GM19328 (cell line): ENCODE data around the gene PCSK1N.
"Not testable (repeated sequence)": the region's sequence is repeated elsewhere in the genome, so short reads cannot be mapped to it uniquely, and the experiment has no call there.

Experiments
- ATAC-seq: cut with Tn5 transposase; IDR thresholded peaks from one replicate; pipeline ENCODE4 v1.9.1; 2021; ENCODE audit warnings: mild to moderate bottlenecking, moderate library complexity; ENCODE audit not compliant: unreplicated experiment

PCSK1N gene, protein sequence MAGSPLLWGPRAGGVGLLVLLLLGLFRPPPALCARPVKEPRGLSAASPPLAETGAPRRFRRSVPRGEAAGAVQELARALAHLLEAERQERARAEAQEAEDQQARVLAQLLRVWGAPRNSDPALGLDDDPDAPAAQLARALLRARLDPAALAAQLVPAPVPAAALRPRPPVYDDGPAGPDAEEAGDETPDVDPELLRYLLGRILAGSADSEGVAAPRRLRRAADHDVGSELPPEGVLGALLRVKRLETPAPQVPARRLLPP

DNA sequence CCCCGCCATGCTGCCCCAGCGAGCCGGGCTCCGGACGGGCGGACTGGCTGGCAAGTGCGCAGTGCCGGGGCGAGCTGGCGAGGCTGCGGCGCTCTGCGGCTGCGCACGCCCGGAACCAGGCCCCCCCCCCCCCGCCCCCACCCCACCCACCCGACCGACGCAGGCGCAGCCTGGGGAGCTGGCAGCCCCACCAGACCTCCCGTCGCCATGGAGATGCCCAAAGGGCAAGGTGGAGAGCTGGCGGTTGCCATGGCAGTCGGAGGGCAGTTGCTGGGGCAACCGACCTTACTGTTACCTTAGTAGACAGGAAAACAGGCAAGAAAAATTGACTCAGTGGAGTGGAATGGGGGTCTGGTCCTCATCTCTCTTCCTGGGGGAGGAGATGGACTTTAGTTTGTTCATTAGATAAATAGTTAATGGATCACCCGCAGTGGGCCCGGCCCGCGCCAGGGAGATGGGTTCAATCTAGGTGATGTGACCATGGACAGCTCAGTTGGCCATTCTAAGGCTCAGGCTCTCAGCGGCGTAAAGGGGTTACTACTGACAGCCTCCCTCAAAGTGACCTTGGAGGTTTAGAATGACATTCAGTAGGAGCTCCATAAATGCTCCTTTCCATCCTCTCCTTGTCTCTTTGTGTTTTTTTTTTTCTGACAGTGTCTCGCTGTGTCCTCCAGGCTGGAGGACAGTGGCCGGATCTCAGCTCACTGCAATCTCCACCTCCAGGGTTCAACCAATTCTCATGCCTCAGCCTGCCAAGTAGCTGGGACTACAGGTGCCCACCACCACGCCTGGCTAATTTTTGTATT is at the start of gene PCSK1N:
Gene PCSK1N (minus strand): TSS at position 87 of the 806 bp plus-strand sequence. CDS start 78 bp downstream, at position 9.
- no peak for ATAC-seq

DNA sequence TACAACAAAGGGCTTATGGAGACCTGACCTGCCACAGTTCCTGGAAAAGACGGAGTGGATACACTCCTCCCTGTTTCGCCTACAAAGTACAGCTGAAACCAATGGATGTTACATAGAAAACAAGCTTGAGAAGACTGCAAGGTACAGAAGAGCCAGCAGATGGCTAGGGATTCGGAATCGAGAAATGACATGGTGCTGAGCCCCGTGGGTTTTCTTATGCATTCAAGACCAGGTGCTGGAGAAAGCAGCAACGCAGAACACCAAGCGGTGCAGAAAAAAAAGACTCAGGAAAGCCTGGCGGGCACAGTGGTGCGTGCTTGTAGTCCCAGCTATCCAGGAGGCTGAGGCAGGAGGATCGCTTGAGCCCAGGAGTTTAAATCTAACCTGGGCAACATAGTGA is 48.3 kb upstream of the PCSK1N start:
- ATAC-seq = no peak

DNA sequence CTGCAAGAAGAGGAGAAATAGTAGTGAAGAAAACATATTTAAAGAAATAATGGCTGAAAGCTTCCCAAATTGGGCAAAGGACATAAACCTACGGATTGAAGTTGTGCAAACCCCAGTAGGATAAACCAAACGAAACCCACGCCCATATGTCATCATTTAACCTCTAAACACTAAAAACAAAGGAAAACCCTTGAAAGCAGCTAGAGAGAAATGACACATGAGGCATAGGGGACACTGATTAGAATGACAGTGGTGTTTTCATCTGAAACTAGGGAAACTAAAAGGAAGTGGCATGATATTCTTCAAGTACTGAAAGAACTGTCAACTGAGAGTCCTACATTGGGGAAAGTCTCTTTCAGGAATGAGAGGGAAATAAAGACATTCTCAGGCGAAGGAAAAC is 41.5 kb upstream of the PCSK1N start:
- not testable (repeated sequence) for ATAC-seq

DNA sequence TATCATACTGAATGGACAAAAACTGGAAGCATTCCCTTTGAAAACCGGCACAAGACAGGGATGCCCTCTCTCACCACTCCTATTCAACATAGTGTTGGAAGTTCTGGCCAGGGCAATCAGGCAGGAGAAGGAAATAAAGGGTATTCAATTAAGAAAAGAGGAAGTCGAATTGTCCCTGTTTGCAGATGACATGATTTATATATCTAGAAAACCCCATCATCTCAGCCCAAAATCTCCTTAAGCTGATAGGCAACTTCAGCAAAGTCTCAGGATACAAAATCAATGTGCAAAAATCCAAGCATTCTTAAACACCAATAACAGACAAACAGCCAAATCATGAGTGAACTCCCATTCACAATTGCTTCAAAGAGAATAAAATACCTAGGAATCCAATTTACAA is 36.6 kb upstream of the PCSK1N start:
- not testable (repeated sequence) for ATAC-seq

DNA sequence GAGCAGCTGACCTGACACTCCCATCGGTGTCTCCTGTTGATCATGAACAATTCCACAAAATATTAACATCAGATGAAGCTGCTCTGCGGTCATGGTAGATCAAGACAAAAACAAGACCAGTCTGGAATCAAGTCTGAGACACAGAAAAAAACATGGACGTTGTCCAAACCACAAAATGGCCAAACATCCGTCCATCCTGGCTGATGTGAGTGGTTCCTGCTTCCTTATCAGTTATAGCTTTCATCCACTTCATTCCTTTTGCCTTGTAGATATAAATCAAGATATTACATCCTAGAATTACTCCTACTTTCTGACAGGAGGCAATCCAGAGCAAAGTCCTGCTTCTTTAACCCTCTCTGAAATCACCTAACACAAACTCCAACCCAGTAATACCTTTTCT is 28.8 kb upstream of the PCSK1N start:
- no peak for ATAC-seq

DNA sequence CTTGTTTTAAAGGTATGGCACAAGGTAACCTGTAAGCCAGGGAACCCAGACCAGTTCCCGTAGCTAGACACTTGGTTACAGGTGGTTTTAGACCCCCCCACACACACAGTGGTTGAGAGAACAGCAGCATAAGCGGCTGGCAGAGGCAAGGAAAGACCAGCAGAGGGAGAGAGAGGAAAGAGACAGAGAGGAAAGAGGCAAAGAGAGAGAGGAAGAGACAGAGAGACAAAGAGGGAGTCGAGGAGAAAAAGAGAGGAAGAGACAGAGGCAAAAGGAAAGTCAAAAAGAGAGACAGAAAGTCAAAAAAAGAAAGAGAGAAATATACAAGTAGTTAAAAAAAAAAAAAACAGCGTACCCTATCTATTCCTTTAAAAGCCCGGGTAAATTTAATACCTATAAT is 19.5 kb upstream of the PCSK1N start:
- ATAC-seq = no peak

DNA sequence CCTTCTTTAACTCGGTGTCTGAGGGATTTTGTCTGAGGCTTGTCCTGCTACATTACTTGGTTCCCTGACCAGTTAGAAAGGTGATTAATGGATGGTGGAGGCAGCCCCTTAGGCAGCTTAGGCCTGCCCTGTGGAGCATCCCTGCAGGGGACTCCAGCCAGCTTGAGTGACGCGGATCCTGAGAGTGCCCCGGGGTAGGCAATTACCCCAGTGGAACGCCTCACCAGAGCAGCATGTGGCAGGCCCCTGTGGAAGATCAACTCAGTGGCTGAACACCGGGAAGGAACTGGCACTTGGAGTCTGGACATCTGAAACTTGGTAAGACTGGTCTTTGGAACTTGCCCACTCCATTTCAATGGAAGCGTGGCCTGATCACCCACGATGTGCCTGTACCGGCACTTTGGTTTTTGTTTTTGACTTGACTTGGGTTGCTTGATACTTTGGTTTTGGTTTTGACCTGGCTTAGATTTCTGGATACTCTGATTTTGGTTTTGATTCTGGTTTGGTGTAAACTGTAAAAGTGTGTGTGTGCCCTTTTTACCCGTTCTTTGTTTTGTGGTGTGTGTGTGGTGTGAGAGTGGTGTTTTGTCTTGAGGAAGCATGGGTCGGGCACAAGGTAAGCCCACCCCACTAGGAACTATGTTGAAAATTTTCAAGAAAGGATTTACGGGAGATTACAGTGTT is 18.9 kb upstream of the PCSK1N start:
- ATAC-seq = not testable (repeated sequence)

DNA sequence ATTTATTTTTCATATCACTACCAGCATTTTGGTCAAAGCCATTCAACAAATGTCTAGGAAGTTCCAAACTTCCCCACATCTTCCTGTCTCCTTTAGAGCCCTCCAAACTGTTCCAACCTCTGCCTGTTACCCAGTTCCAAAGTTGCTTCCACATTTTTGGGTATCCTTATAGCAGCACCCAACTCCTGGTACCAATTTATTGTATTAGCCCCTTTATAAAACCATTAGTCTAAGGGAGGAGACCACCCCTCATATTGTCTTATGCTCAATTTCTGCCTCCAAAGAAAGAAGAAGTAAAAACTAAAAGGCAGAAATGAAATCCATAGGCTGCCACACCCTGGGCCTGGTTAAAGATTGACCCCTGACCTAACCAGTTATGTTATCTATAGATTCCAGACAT is 18.1 kb upstream of the PCSK1N start:
- ATAC-seq = not testable (repeated sequence)

DNA sequence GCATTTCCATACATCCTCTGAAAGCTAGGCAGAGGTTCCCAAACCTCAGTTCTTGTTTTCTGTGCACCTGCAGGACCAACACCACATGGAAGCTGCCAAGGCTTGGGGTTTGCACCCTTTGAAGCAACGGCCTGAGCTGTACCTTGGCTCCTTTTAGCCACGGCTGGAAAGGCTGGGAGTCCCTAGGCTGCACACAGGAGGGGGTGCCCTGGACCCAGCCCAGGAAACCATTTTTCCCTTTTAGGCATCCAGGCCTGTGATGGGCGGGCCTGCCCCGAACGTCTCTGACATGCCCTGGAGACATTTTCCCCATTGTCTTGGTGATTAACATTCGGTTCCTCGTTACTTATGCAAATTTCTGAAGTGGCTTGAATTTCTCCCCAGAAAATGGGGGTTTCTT is 17.4 kb upstream of the PCSK1N start:
- ATAC-seq = no peak

DNA sequence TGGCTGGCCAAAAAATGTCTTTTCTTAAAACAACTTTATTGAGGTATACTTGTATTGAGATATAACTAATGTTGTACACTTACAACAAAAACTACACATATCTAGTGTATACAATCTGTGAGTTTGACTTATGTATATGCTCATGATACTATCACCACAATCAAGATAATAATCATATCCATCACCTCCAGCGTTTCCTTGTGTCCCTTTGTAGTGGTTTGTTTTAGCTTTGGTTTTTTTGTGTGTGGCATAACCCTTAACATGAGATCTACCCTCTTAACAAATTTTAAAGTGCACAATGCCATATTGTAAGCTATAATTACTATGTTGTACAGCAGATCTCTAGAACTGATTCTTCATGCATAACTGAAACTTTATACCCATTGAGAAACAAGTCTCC is 13.4 kb upstream of the PCSK1N start:
- no peak for ATAC-seq

DNA sequence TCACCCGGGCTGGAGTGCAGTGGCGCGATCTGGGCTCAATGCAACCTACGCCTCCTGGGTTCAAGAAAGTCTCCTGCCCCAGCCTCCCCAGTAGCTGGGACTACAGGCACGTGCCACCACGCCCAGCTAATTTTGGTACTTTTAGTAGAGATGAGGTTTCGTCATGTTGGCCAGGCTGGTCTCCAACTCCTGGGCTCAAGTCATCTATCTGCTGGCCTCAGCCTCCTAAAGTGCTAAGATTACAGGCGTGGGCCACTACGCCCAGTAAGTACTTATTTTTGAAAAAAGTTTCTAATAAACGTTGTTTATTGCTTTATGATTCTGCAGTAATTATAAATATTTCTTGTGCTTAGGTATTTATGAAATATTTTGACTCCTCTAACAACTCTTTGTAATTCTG is 4.3 kb upstream of the PCSK1N start:
- no peak for ATAC-seq

DNA sequence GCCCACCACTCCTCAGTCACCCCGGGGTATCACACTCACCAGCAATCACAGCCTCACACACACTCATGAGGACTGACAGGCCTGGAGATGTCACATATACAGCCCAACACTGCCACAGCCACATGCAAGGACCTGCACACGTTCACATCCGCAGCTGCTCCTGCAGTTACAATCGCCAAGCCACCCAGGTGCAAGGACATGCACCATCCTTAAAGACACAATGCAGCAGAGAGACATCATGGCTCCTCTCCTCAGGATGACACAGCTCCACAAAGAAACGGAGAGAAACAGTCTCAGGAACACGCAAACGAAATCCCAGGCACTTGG is 1.1 kb downstream of the PCSK1N start:
- no peak for ATAC-seq

DNA sequence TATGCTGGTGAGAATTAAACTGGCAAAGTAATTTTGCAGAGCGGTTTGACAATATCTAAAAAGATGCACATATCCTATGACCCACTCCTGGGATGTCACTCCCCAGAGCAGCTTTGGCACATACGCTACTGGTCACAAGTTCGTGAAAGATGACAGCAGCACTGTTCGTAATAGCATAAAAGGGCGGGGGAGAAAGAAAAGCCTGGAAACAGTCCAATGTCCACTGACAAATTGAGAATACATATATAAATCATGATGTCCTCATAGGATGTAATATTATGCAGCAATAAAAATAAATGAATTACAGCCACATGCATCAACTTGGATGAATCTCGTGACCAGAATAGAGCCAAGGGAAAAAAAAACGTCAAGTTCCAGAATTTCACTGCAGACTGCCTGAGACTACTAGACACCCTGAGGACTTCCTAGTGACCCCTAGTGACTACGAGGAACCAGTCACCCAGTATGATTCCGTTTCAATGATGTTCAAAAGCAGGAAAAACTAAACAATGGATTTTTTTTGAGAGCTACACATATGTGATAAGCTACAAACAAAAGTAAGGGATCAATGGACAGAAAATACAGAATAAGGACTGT is 1.8 kb downstream of the PCSK1N start:
- ATAC-seq = no peak

DNA sequence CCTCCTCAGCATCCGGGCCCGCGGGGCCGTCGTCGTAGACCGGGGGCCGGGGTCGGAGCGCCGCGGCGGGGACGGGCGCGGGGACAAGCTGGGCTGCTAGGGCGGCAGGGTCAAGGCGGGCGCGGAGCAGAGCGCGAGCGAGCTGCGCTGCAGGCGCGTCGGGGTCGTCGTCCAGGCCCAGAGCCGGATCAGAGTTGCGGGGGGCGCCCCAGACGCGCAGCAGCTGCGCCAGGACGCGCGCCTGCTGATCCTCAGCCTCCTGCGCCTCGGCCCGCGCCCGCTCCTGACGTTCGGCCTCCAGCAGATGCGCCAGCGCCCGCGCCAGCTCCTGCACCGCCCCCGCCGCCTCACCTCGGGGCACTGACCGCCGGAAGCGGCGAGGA is 3.5 kb downstream of the PCSK1N start:
- ATAC-seq = no peak

DNA sequence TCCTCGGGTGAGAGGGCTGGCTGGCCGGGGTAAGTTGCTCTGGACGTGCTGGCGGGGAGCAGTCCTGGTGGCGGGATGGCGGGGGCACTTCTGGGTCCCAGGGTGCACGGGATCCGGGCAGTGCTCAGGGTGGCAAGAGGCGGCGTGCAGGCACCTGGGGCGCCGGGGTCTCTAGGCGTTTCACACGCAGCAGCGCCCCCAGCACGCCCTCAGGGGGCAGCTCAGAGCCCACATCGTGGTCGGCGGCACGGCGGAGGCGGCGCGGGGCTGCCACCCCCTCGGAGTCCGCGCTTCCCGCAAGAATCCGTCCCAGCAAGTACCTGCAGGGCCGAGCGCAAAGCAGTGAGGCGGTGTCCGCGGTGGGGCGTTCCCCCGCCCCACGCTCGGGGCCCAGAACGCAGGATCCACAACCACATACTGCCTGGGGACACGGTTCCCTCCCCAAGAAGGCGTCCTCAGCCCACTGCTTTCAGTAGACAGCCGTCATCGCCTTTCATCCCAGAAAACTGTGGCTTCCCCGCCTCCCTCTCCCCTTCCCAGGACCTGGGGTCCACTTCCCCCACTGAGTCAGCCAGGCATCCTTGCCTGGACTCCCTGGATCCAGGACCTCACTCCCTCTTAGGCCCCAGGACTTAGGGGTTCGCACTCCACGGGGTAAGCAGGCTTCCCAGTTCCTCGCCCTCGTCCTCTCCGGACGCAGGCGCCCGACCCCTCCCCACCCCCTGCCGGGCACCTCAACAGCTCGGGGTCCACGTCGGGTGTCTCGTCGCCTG is 4.1 kb downstream of the PCSK1N start:
- ATAC-seq = no peak

DNA sequence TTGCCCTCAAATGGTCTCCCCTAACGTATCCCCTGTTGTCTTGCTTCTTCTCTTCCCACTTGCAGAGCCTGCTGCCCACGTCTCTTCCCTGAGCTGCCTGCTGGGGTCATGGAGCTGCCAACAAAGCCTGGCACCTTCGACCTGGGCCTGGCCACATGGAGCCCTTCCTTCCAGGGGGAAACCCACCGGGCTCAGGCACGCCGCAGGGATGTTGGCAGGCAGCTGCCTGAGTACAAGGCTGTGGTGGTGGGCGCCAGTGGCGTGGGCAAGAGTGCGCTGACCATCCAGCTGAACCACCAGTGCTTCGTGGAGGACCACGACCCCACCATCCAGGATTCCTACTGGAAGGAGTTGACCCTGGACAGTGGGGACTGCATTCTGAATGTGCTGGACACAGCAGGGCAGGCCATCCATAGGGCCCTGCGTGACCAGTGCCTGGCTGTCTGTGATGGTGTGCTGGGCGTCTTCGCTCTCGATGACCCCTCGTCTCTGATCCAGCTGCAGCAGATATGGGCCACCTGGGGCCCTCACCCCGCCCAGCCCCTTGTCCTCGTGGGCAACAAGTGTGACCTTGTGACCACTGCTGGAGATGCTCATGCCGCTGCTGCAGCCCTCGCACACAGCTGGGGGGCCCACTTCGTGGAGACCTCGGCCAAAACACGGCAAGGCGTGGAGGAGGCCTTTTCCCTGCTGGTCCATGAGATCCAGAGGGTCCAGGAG is 6.2 kb downstream of the PCSK1N start:
- no peak for ATAC-seq

DNA sequence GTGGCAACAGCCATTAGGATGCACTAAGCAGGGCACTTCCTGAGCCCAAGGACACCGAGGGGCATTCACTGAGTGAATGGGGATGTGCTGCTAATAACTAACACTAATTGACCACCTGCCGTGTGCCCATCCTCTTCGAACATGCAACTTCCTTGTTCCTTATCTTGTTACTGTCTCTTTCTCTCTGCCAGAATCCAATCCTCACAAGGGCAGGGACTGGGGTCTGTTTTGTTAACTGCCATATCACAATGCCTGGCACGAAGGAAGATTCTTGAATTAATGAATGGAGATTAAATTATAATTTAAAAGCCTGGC is 7.8 kb downstream of the PCSK1N start:
- ATAC-seq = no peak

DNA sequence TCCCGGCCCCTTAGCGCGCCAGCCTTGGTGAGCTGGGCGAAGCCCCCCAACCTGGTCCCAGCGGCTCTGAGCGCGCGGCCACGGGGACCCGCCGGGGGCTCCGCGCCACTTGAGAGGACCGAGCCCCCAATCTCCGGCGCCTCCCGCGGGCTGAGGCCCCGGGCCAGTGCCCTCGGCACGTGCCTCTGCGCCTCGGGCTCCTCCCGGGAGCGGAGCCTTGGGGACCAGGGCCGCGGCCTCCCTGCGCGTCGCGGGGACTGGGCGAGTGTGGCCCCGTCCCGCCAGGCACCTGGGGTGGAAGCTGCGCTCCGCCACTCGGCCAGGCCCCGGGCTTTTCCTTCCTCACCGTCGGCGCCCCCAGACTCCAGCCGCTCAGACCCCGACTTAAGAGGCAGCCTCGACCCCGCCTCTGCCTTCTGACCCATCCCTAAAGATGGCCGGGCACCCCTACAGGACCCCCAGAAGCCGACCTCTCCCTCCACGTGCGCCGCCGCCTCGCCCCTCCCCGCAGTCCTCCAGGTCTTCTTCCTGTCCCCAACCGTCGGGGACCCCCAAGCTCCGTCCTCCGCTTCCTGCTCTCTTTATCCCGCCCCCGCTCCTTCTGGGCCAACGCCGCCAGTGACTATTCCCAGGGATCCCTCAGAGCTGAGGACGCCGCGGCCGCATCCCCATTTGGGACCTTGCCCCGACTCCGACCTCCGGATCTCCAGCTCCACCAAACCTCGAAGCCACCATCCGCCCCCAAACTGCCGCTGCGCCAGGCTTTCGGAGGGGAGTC is 8.3 kb downstream of the PCSK1N start:
- no peak for ATAC-seq

DNA sequence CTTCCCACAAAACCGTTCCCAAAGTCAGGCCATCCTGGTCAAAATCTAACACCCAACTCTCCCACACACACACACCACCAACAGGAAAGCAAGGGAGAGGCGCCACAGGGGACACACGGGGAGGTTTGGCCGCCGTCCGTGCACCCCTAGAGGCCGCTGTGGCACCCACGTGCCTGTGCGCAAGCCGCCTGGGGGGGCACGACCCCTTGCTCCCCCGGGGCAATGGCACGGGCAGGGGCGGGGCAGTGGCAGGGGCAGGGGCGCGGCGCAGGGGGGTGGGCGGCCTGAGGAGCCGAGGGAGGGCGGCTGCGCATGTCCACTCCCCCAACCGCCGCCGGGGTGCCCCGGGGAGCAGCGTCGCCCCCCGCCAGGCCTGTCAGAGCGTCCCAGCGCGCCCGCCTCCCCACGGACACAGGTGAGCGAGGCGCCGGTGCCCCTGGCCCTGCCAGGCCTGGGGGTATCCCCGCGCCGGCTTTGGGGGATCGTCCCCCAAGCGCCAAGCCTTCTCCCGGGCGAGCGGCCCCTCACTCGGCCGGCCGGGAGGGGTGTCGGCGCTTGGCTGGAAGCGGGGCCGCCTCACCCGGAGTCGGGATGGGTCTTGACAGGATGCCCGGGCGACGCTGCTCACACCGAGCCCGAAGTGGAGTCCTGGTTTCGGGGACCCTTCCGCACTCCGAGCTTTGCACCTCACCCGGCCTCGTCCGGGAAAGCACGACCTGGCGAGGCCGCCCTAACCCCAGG is 9.1 kb downstream of the PCSK1N start, which contains the start of gene ERAS:
Gene ERAS (plus strand): TSS at position 379 of the 741 bp plus-strand sequence. CDS start 2,611 bp downstream, outside the sequence.
- ATAC-seq = no peak
